22Rv1 (cell line): ENCODE measurements around the gene PRDM12.

Experiments
- H3K27ac ChIP-seq: fragments of 450-650 bp; 2 replicates; pipeline ENCODE4 v1.5.1; 2017
- CTCF ChIP-seq: fragments of 450-650 bp; IDR thresholded peaks from 2 replicates; pipeline ENCODE4 v1.5.1; 2017; ENCODE audit warnings: mild to moderate bottlenecking
- ZFX ChIP-seq: fragments of 450-650 bp; IDR thresholded peaks from 2 replicates; pipeline ENCODE4 v1.6.1; 2017; ENCODE audit warnings: antibody characterized with exemption, borderline replicate concordance

PRDM12 gene

DNA sequence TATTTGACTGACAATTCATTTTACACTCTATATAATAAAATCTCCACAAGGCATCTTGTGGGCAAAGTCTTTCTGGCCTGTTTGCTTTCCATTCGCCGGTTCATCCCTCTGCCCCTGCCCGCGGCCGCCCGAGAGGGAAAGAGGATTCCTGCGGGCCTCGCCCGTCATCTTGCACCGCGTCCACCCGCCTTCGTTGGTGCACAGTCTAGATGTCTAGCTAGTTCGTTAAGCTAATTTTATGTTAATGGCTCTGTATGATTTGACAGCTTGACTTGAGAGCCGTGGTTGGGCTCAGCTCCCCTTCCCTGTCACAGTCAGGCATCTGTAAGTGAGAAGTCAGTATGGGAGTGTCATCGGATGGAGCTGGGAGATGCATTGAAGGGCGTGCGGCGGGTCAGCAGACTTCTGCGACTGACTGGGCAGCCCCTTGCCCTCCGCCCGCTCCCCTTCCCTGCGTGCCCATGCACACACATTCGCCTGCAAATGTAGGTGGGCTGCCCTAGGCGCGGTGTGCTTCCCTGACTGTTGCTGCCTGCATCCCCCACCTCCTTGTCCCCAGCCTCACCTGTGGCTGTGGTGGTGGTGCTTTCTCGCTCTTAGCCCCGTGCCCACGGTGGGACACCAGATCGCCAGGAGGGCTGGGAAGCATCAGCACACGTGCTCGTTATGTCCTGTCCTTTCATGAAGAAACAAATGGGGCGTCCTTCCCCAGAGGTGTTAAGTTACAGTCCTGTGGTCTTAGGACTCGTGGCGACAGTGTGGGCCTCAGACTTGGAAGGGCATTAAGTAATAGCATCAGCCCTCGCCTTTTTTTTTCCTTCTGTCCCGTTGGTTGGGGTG, 25.9 kb upstream of the PRDM12 start:
- H3K27ac ChIP-seq: no peak overlapping the region
- no peak for TF ChIP-seq CTCF
- no peak for TF ChIP-seq ZFX

GRCh38 chr9:130639124-130639765, 25.1 kb upstream of the PRDM12 start:
- TF ChIP-seq ZFX (no peak), CTCF (no peak)
- H3K27ac ChIP-seq: no peak overlapping the region

DNA sequence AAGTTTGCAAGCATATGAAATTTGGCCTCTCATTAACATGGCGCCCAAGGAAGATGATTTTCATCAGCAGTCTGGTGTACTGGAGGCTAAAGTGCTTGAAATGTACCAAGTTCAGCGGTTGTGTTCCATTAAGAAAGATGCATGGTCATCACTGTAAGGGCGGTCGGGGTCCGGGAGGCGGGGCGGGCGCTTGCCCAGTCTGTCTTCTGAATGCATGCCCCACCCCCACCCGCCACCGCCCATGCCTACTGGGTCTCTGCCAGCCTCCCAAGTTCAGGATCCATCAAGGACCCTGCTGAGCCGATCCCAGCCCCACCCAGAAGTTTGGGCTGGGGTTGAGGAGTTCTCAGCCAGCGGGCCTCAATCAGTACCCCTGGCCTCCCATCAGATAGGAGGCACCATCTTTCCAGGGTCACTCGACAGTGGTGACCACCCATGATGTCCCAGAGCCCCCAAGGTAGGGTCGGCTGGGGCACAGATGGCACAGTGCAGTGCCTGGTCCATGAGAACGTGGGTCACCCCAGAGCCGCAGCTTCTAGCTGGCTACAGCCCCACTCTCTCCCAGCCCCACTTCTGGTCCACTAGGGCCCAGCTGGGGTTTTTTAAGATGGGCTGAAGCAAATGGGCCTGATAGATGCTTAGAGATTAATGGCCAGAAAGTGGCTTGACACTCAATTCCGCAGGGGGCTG, 24.4 kb upstream of the PRDM12 start:
- TF ChIP-seq CTCF (no peak), ZFX (no peak)
- H3K27ac ChIP-seq: no peak overlapping the region

GRCh38 chr9:130640681-130641080, 23.7 kb upstream of the PRDM12 start:
- no peak for TF ChIP-seq CTCF
- TF ChIP-seq ZFX: no peak

DNA sequence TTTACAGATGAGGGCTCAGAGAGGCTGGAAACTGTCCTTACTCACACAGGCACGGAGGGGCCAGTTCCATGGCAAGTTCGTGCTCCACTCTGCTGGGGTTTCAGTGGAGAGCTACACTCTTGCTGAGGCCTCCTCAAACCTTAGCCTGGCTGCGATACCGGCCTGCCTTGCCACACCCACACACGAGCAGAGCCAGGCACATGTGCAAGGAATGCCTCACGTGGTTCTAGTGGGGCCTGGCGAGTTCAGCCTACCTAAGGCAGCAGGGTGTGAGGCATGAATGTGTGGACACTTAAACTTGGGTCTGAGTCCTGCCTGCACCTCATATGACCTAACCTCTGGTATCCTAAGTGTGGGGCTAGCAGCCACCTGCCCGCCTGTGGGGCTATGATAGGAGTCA, 21.5 kb upstream of the PRDM12 start:
- TF ChIP-seq ZFX (no peak), CTCF (no peak)
- H3K27ac ChIP-seq: no peak overlapping the region

More at GRCh38 chr9:130640681-130641080, 23.7 kb upstream of the PRDM12 start:
- H3K27ac ChIP-seq: no peak overlapping the region

GRCh38 chr9:130651221-130651620, 13.2 kb upstream of the PRDM12 start:
- no peak overlapping the region for H3K27ac ChIP-seq
- no peak for TF ChIP-seq CTCF
- no peak for TF ChIP-seq ZFX

DNA sequence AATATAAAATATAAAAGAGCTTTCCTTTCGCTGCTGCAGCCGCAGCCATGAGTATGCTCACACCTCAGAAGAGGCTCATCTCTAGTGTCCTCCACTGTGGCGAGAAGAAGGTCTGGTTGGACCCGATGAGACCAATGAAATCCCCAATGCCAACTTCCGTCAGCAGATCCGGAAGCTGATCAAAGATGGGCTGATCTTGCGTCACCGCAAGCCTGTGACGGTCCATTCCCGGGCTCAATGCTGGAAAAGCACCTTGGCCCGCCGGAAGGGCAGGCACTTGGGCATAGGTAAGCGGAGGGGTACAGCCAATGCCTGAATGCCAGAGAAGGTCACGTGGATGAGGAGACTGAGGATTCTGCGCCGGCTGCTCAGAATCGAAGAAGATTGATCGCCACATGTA, 12.6 kb upstream of the PRDM12 start:
- TF ChIP-seq ZFX (no peak), CTCF (no peak)
- no peak overlapping the region for H3K27ac ChIP-seq
